RWPE2 (cell line): ENCODE results near the gene MPP3.

Experiments
- ATAC-seq: fragments of 200-7000 bp; cut with Tn5 transposase; 3 replicates; pipeline ENCODE4 v1.9.1; 2021; ENCODE audit warnings: low read depth
- DNase-seq: peaks from one replicate; pipeline ENCODE4 v3.0.0-alpha.2; 2020; ENCODE audit warnings: low spot score
- H3K27ac ChIP-seq: fragments of 450-650 bp; 2 replicates; pipeline ENCODE4 v1.5.1; 2017; ENCODE audit warnings: mild to moderate bottlenecking; ENCODE audit not compliant: poor library complexity, severe bottlenecking
- H3K27me3 ChIP-seq: fragments of 250-450 bp; sonication (Bioruptor Pico); 2 replicates; pipeline ENCODE4 v1.5.1; 2021; ENCODE audit warnings: mild to moderate bottlenecking, moderate library complexity; ENCODE audit not compliant: insufficient read depth, poor library complexity, severe bottlenecking
- H3K36me3 ChIP-seq: fragments of 250-450 bp; sonication (Bioruptor Pico); 2 replicates; pipeline ENCODE4 v1.5.1; 2020; ENCODE audit warnings: low read depth, mild to moderate bottlenecking, moderate library complexity
- H3K4me1 ChIP-seq: fragments of 250-450 bp; sonication (Bioruptor Pico); 2 replicates; pipeline ENCODE4 v1.5.1; 2021; ENCODE audit warnings: mild to moderate bottlenecking, moderate library complexity; ENCODE audit not compliant: insufficient read depth, poor library complexity, severe bottlenecking
- H3K4me3 ChIP-seq: fragments of 250-450 bp; sonication (Bioruptor Pico); 2 replicates; pipeline ENCODE4 v1.5.1; 2021; ENCODE audit warnings: mild to moderate bottlenecking, moderate library complexity; ENCODE audit not compliant: severe bottlenecking
- H3K9me3 ChIP-seq: fragments of 250-450 bp; sonication (Bioruptor Pico); 2 replicates; pipeline ENCODE4 v1.5.1; 2021; ENCODE audit warnings: mild to moderate bottlenecking, moderate library complexity; ENCODE audit not compliant: severe bottlenecking
- CTCF ChIP-seq: fragments of 450-650 bp; IDR thresholded peaks from one replicate; pipeline ENCODE4 v1.5.1; 2017; ENCODE audit warnings: mild to moderate bottlenecking, moderate library complexity; ENCODE audit not compliant: poor library complexity, severe bottlenecking

MPP3 gene

GRCh38 chr17:43879723-43880419 is 46.9 kb upstream of the MPP3 start:
- DNase-seq (no peak), ATAC-seq (no peak)
- Histone ChIP-seq H3K4me3 (no peak overlapping the region), H3K27me3 (no peaks in the 10 kb centered on the region), H3K27ac (no peak overlapping the region), H3K36me3 (no peaks in the 10 kb centered on the region), H3K4me1 (no peaks in the 10 kb centered on the region), H3K9me3 (no peaks in the 10 kb centered on the region)
- TF ChIP-seq CTCF: no peak

- no peaks in the 10 kb centered on the region for H3K9me3 ChIP-seq
- H3K4me3 ChIP-seq: no peak overlapping the region
- DNase-seq: no peak
- no peak overlapping the region for H3K27ac ChIP-seq
- peak; percentile 90 for ATAC-seq
- H3K4me1 ChIP-seq: no peaks in the 10 kb centered on the region
- peak; percentile 96 for TF ChIP-seq CTCF
- H3K27me3 ChIP-seq: no peaks in the 10 kb centered on the region
- H3K36me3 ChIP-seq: no peaks in the 10 kb centered on the region
Measured at GRCh38 chr17:43878260-43879175, 45.6 kb upstream of the MPP3 start.

- ATAC-seq (no peak), DNase-seq (no peak)
- TF ChIP-seq CTCF: no peak
- H3K36me3 ChIP-seq: no peaks in the 10 kb centered on the region
- no peak overlapping the region for H3K4me3 ChIP-seq
- no peaks in the 10 kb centered on the region for H3K9me3 ChIP-seq
- H3K27ac ChIP-seq: no peak overlapping the region
- no peaks in the 10 kb centered on the region for H3K4me1 ChIP-seq
- H3K27me3 ChIP-seq: no peaks in the 10 kb centered on the region
Measured at GRCh38 chr17:43877451-43878155, 44.7 kb upstream of the MPP3 start.

GRCh38 chr17:43877031-43877430 is 44.1 kb upstream of the MPP3 start:
- H3K4me1 ChIP-seq: peaks cover 2% of the 10 kb centered on the region
- H3K27ac ChIP-seq: no peak overlapping the region
- H3K9me3 ChIP-seq: no peaks in the 10 kb centered on the region
- H3K27me3 ChIP-seq: no peaks in the 10 kb centered on the region
- H3K36me3 ChIP-seq: no peaks in the 10 kb centered on the region
- ATAC-seq (no peak), DNase-seq (no peak)
- no peak overlapping the region for H3K4me3 ChIP-seq
- TF ChIP-seq CTCF: no peak
